NCI-H510A treated with DMSO at 0.1 percent for 48 hours (cell line): ENCODE results near the gene CTBP1.
"Not testable (repeated sequence)": the region's sequence is repeated elsewhere in the genome, so short reads cannot be mapped to it uniquely, and the experiment has no call there.

Experiments
- DNase-seq: peaks from one replicate; lab custom pipeline; 2025; lab: John Stamatoyannopoulos, UW

The CTBP1 gene

GRCh38 chr4:1248245-1249147, at the start of gene CTBP1:
TSS of gene CTBP1 (minus strand) at chr4:1249130. CDS start at chr4:1241331, 7,799 bp downstream.
- DNase-seq = peak; percentile 30

- DNase-seq = no peak
These were observed 49.5 kb upstream of the CTBP1 start for GRCh38 chr4:1298461-1298860.

- no peak for DNase-seq
These were observed 48.8 kb upstream of the CTBP1 start for GRCh38 chr4:1297456-1298325.

- no peak for DNase-seq
These were observed 48.1 kb upstream of the CTBP1 start for GRCh38 chr4:1297023-1297395.

- DNase-seq = no peak
These were observed 47.5 kb upstream of the CTBP1 start for GRCh38 chr4:1296324-1297022.

- no peak for DNase-seq
These were observed 46.6 kb upstream of the CTBP1 start for GRCh38 chr4:1295405-1296055.

- DNase-seq = no peak
These were observed 46.0 kb upstream of the CTBP1 start for GRCh38 chr4:1294891-1295290.

GRCh38 chr4:1294424-1294823, 45.5 kb upstream of the CTBP1 start:
- no peak for DNase-seq

GRCh38 chr4:1293991-1294390, 45.1 kb upstream of the CTBP1 start:
- no peak for DNase-seq

- DNase-seq = no peak
These were observed 44.6 kb upstream of the CTBP1 start for GRCh38 chr4:1293531-1293941.

GRCh38 chr4:1292703-1293011, 43.7 kb upstream of the CTBP1 start:
- DNase-seq = not testable (repeated sequence)

- no peak for DNase-seq
These were observed 43.2 kb upstream of the CTBP1 start for GRCh38 chr4:1291996-1292702.

- DNase-seq = no peak
These were observed 42.2 kb upstream of the CTBP1 start for GRCh38 chr4:1291091-1291490.

- no peak for DNase-seq
These were observed 41.4 kb upstream of the CTBP1 start for GRCh38 chr4:1290165-1290977.

GRCh38 chr4:1289207-1290164, 40.6 kb upstream of the CTBP1 start, which contains the start of gene MAEA:
TSS of gene MAEA (plus strand) at chr4:1289891. CDS start at chr4:1289914, 23 bp downstream.
- DNase-seq = peak; percentile 89

GRCh38 chr4:1288786-1289185, 39.9 kb upstream of the CTBP1 start:
- DNase-seq = peak; percentile 28

- DNase-seq = peak; percentile 2
These were observed 37.0 kb upstream of the CTBP1 start for GRCh38 chr4:1285790-1286553.

- no peak for DNase-seq
These were observed 36.3 kb upstream of the CTBP1 start for GRCh38 chr4:1285151-1285789.
